ENCODE results near the gene VSIG10L. TPM values are rescaled to one million over a fixed set of nuclear protein-coding genes. Genes with fewer than 3 reads are reported as not detected.

The VSIG10L gene
- total RNA-seq, 1 experiment from 2014 or later, result 3.0 TPM

DNA sequence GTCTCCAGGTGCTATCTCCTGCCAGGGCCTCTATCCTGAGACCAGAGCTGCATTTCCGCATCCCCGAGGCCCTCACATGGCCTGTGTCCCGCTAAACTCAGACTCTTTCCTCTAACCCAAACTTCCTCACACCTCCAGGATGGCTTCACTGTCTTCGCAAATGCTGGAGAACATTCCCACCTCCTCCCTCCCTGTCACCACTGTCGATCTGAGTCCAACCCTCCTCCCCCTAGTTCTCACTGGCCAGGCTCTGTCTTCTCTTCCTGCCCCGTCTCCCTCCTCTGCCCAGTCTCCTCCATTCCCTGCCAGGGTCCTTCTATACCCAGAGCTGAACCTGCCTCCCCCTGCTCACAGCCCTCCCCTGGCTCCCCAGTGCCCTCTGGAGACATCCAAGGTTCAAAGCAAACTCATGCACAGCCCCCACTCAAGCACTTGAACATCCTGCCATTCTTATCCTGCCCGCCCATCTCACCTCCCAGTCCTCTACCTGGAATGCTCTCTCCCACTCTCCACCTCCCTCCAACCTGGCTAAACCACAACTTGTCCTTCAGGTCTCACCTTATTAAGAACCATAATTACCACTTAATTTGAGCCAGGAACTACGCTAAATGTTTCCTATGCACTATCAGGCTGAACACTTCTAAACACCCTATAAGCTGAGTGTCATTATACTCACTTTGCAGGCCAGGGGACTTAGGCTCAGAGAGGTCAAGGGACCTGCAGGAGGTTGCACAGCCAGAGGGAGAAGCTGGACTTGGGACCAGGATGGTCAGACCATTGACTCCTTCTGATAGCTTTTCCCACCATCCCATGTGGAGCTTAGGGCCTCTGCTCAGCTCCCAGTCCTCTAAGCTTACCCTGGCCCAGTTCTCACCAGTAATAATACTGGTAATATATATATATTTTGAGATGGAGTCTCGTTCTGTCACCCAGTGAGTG is 961 bp upstream of the VSIG10L start:
- no peak for TF ChIP-seq CTCF (IDR thresholded peaks at IDR 0.05; ENCODE audit: unreplicated experiment)
- peaks cover 53% of the 10 kb centered on the region for H3K36me3 Mint-ChIP-seq (ENCODE audit: insufficient read depth, unreplicated experiment)
- H3K27ac Mint-ChIP-seq (ENCODE audit: unreplicated experiment), result peak overlapping the region; percentile 33
- H3K4me1 Mint-ChIP-seq (ENCODE audit: low read depth, unreplicated experiment), result peaks cover 44% of the 10 kb centered on the region
- intact Hi-C loops (cut with micrococcal nuclease; ENCODE audit: unreplicated experiment), result no loop called here
- BruUV-seq (replicated peaks), result no TSS peak
- H3K27me3 Mint-ChIP-seq (ENCODE audit: unreplicated experiment), result no peaks in the 10 kb centered on the region
- DNase-seq, result no peak
- CTCF ChIA-PET, result interaction anchor here (1.3 to 2.1 kb wide), 3 partner anchors 21 to 64 kb away, joined by 5 to 8 read pairs (median 7); no protein-coding TSS in a partner anchor
- no peaks in the 10 kb centered on the region for H3K9me3 Mint-ChIP-seq (ENCODE audit: low read depth, unreplicated experiment)
- H3K4me3 Mint-ChIP-seq (ENCODE audit: low read depth, unreplicated experiment), result no peak overlapping the region

GRCh38 chr19:51341066-51341465 is 873 bp downstream of the VSIG10L start:
- Mint-ChIP-seq H3K36me3 (ENCODE audit: insufficient read depth, unreplicated experiment) (peaks cover 36% of the 10 kb centered on the region), H3K4me3 (ENCODE audit: low read depth, unreplicated experiment) (peak overlapping the region; percentile 72), H3K4me1 (ENCODE audit: low read depth, unreplicated experiment) (peaks cover 30% of the 10 kb centered on the region), H3K27ac (ENCODE audit: unreplicated experiment) (peak overlapping the region; percentile 67), H3K27me3 (ENCODE audit: unreplicated experiment) (no peaks in the 10 kb centered on the region), H3K9me3 (ENCODE audit: low read depth, unreplicated experiment) (no peaks in the 10 kb centered on the region)
- DNase-seq, result no peak
- intact Hi-C loops (cut with micrococcal nuclease; ENCODE audit: unreplicated experiment), result no loop called here
- CTCF ChIA-PET, result interaction anchor here (1.1 to 2.1 kb wide), 2 partner anchors 66 to 98 kb away, joined by 3 to 8 read pairs; no protein-coding TSS in a partner anchor
- no TSS peak for BruUV-seq (replicated peaks)
- TF ChIP-seq CTCF (IDR thresholded peaks at IDR 0.05; ENCODE audit: unreplicated experiment), result no peak

GRCh38 chr19:51339687-51340656 is 2.0 kb downstream of the VSIG10L start:
- Mint-ChIP-seq H3K27ac (ENCODE audit: unreplicated experiment) (peak overlapping the region; percentile 50), H3K36me3 (ENCODE audit: insufficient read depth, unreplicated experiment) (peaks cover 34% of the 10 kb centered on the region), H3K4me1 (ENCODE audit: low read depth, unreplicated experiment) (peaks cover 30% of the 10 kb centered on the region), H3K4me3 (ENCODE audit: low read depth, unreplicated experiment) (peak overlapping the region; percentile 72), H3K9me3 (ENCODE audit: low read depth, unreplicated experiment) (no peaks in the 10 kb centered on the region), H3K27me3 (ENCODE audit: unreplicated experiment) (no peaks in the 10 kb centered on the region)
- TSS peak; percentile 21 for BruUV-seq (replicated peaks)
- peak; percentile 29 for TF ChIP-seq CTCF (IDR thresholded peaks at IDR 0.05; ENCODE audit: unreplicated experiment)
- DNase-seq, result peak; percentile 99
- intact Hi-C loops (cut with micrococcal nuclease; ENCODE audit: unreplicated experiment), result loop anchor here (1.0 to 5.0 kb wide), 3 partner anchors 27 to 322 kb away; partner anchors contain the start of gene ETFB
- CTCF ChIA-PET, result interaction anchor here (0.6 to 1.5 kb wide), 18 partner anchors 20 to 1753 kb away, joined by 3 to 17 read pairs (median 4); partner anchors contain the start of gene ETFB

- Mint-ChIP-seq H3K9me3 (ENCODE audit: low read depth, unreplicated experiment) (no peaks in the 10 kb centered on the region), H3K36me3 (ENCODE audit: insufficient read depth, unreplicated experiment) (peaks cover 29% of the 10 kb centered on the region), H3K27ac (ENCODE audit: unreplicated experiment) (peak overlapping the region; percentile 50), H3K4me3 (ENCODE audit: low read depth, unreplicated experiment) (peak overlapping the region; percentile 72), H3K4me1 (ENCODE audit: low read depth, unreplicated experiment) (peaks cover 30% of the 10 kb centered on the region), H3K27me3 (ENCODE audit: unreplicated experiment) (no peaks in the 10 kb centered on the region)
- intact Hi-C loops (cut with micrococcal nuclease; ENCODE audit: unreplicated experiment), result loop anchor here (1.0 to 5.0 kb wide), 3 partner anchors 28 to 323 kb away; partner anchors contain the start of gene ETFB
- DNase-seq, result no peak
- no peak for TF ChIP-seq CTCF (IDR thresholded peaks at IDR 0.05; ENCODE audit: unreplicated experiment)
- no TSS peak for BruUV-seq (replicated peaks)
- CTCF ChIA-PET, result interaction anchor here (0.6 to 1.5 kb wide), 18 partner anchors 19 to 1753 kb away, joined by 3 to 17 read pairs (median 4); partner anchors contain the start of gene ETFB
Measured at GRCh38 chr19:51339313-51339686, 2.6 kb downstream of the VSIG10L start.

Measured in Calu3 (cell line).